Panc1 (cell line): ENCODE measurements around the gene NEMF. TPM values are rescaled to one million over a fixed set of nuclear protein-coding genes. Genes with fewer than 3 reads are reported as not detected.
A peak's percentile ranks its signal among the peaks of the same experiment; 100 is the strongest.
"Not testable (repeated sequence)": the region's sequence is repeated elsewhere in the genome, so short reads cannot be mapped to it uniquely, and the experiment has no call there.

Experiments
- ATAC-seq: fragments of 200-7000 bp; cut with Tn5 transposase; 2 replicates; pipeline ENCODE4 v1.9.1; 2020; ENCODE audit warnings: mild to moderate bottlenecking, moderate library complexity
- BruUV-seq: library from RNA; stranded (reverse); fragments of 400-500 nt; replicated peaks from 2 replicates; lab custom pipeline; 2021; lab: Mats Ljungman, UMichigan
- CTCF ChIA-PET: fragments of 300-600 bp; sonication (Branson Sonifier 250); formaldehyde crosslinking; loops from one replicate; lab custom pipeline; 2022; ENCODE audit warnings: antibody characterized with exemption; lab: Charles Lee
- POLR2A ChIA-PET: fragments of 300-600 bp; sonication (Branson Sonifier 250); formaldehyde crosslinking; loops from one replicate; lab custom pipeline; 2022; ENCODE audit warnings: antibody characterized with exemption; lab: Charles Lee
- DNase-seq: peaks from one replicate; pipeline ENCODE4 v3.0.0-alpha.2; 2010; ENCODE audit warnings: low read depth, low spot score
- H3K27ac ChIP-seq: 2 replicates; pipeline ENCODE4 v1.5.1; 2011; ENCODE audit warnings: mild to moderate bottlenecking, low read length, inconsistent platforms
- H3K27me3 ChIP-seq: fragments of 200-500 bp; sonication (Bioruptor generic); 2 replicates; pipeline ENCODE4 v1.6.0; 2014; ENCODE audit warnings: low read length, inconsistent platforms; ENCODE audit not compliant: control insufficient read depth, insufficient read depth
- H3K36me3 ChIP-seq: fragments of 200-500 bp; sonication (Bioruptor generic); 2 replicates; pipeline ENCODE4 v1.5.1; 2014; ENCODE audit warnings: inconsistent platforms, mild to moderate bottlenecking, low read length, moderate library complexity; ENCODE audit not compliant: control insufficient read depth, insufficient read depth
- H3K4me1 ChIP-seq: 2 replicates; pipeline ENCODE4 v1.5.1; 2011; ENCODE audit warnings: inconsistent platforms, mild to moderate bottlenecking, low read length, moderate library complexity; ENCODE audit not compliant: control insufficient read depth, insufficient read depth
- H3K4me3 ChIP-seq, 2 experiments: 2 replicates each; pipeline ENCODE4 v1.5.1; 2011 to 2012; ENCODE audit warnings: low read depth in 2 of 2, low read length in 2 of 2, mild to moderate bottlenecking in 2 of 2, inconsistent platforms in 1 of 2, moderate library complexity in 1 of 2
- H3K9me3 ChIP-seq: fragments of 200-500 bp; sonication (Bioruptor generic); 2 replicates; pipeline ENCODE4 v1.5.1; 2014; ENCODE audit warnings: low read depth, mild to moderate bottlenecking, inconsistent platforms, low read length, moderate library complexity; ENCODE audit not compliant: control insufficient read depth, insufficient read depth
- POLR2AphosphoS5 ChIP-seq: IDR thresholded peaks from 2 replicates; pipeline ENCODE4 v1.6.1; 2012; ENCODE audit warnings: mild to moderate bottlenecking, low read depth, low read length, moderate library complexity
- REST ChIP-seq, 2 experiments: IDR thresholded peaks; 2 replicates each; pipeline ENCODE4 v1.6.1; 2011 to 2012; ENCODE audit warnings: low read depth in 2 of 2, control low read depth in 1 of 2, low read length in 1 of 2, mild to moderate bottlenecking in 1 of 2, moderate library complexity in 1 of 2; ENCODE audit not compliant: insufficient read depth in 1 of 2
- SIN3A ChIP-seq: IDR thresholded peaks from 2 replicates; pipeline ENCODE4 v1.6.1; 2012; ENCODE audit warnings: low read depth, mild to moderate bottlenecking, low read length, moderate library complexity, borderline replicate concordance; ENCODE audit not compliant: insufficient read depth
- TCF7L2 ChIP-seq: IDR thresholded peaks from 2 replicates; pipeline ENCODE4 v1.6.1; 2011; ENCODE audit warnings: mild to moderate bottlenecking, low read depth, low read length, inconsistent platforms
- in situ Hi-C: cut with HindIII; loops from 2 replicates; pipeline ENCODE4 v1.10.0; 2016; ENCODE audit warnings: low sequenced_read_pairs, low pct_unique_long_range_greater_than_20kb
- intact Hi-C: fragments of 100-400 bp; cut with micrococcal nuclease; formaldehyde crosslinking; loops from one replicate; pipeline ENCODE4 v1.10.0; 2022; ENCODE audit not compliant: unreplicated experiment
- total RNA-seq: library from RNA; stranded (reverse); gene quantifications from one replicate; pipeline ENCODE4 v1.2.1, GENCODE V29; 2021; ENCODE audit not compliant: unreplicated experiment
- TF ChIP-seq, protein P1 (sequence below): fragments of 450-650 bp; IDR thresholded peaks from 2 replicates; pipeline ENCODE4 v1.5.1; 2017; ENCODE audit warnings: mild to moderate bottlenecking

The NEMF gene
- total RNA-seq, 1 experiment from 2014 or later, result 38.3 TPM

DNA sequence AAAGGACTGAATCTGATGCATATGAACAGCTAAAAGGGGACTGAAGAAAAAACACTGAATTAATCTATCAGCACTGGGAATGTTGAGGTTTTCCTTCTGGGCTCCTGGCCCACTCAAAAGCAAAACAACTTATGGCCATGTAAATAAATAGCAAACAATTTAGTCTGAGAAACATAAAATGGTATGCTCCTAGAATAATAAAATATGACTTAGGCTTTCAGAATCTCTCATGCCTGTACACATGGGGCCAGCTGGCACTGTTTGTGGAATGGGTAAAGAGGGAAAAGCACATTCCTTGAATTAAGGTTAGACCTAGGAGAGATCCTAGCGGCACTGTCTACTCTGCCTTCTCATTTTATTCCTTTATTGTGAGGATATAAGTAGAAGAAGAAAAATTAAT, 78.5 kb downstream of the NEMF start:
- ChIA-PET POLR2A (no interaction called here), CTCF (no interaction called here)
- H3K9me3 ChIP-seq, result no peaks in the 10 kb centered on the region
- TF ChIP-seq, protein P1, sequence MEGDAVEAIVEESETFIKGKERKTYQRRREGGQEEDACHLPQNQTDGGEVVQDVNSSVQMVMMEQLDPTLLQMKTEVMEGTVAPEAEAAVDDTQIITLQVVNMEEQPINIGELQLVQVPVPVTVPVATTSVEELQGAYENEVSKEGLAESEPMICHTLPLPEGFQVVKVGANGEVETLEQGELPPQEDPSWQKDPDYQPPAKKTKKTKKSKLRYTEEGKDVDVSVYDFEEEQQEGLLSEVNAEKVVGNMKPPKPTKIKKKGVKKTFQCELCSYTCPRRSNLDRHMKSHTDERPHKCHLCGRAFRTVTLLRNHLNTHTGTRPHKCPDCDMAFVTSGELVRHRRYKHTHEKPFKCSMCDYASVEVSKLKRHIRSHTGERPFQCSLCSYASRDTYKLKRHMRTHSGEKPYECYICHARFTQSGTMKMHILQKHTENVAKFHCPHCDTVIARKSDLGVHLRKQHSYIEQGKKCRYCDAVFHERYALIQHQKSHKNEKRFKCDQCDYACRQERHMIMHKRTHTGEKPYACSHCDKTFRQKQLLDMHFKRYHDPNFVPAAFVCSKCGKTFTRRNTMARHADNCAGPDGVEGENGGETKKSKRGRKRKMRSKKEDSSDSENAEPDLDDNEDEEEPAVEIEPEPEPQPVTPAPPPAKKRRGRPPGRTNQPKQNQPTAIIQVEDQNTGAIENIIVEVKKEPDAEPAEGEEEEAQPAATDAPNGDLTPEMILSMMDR, result no peak
- TF ChIP-seq TCF7L2 (no peak), SIN3A (no peak), REST (IDR thresholded peaks at IDR 0.05; ENCODE audit: insufficient read depth in 1 of 2, low read depth in 2 of 2, low read length in 1 of 2) (no peak), POLR2AphosphoS5 (no peak)
- H3K27me3 ChIP-seq, result no peaks in the 10 kb centered on the region
- no TSS peak for BruUV-seq
- in situ Hi-C loops (no loop called here), intact Hi-C loops (no loop called here)
- no peak overlapping the region for H3K4me3 ChIP-seq
- ATAC-seq (no peak), DNase-seq (no peak)
- H3K36me3 ChIP-seq, result peaks cover 4% of the 10 kb centered on the region
- H3K27ac ChIP-seq, result no peak overlapping the region
- peaks cover 20% of the 10 kb centered on the region for H3K4me1 ChIP-seq

- intact Hi-C loops, CTCF ChIA-PET, H3K4me3 ChIP-seq, ATAC-seq, BruUV-seq, H3K9me3 ChIP-seq, H3K36me3 ChIP-seq, in situ Hi-C loops, H3K27me3 ChIP-seq, POLR2A ChIA-PET, DNase-seq: not testable (repeated sequence)
- Histone ChIP-seq H3K4me1 (peaks cover 24% of the 10 kb centered on the region), H3K27ac (peak overlapping the region; percentile 86)
Measured at GRCh38 chr14:49771691-49772090, 80.9 kb downstream of the NEMF start.

GRCh38 chr14:49770212-49770817, 82.3 kb downstream of the NEMF start:
- in situ Hi-C loops (no loop called here), intact Hi-C loops (no loop called here)
- TF ChIP-seq, protein P1, result no peak
- TF ChIP-seq POLR2AphosphoS5, result peak; percentile 48
- TF ChIP-seq SIN3A, result no peak
- peak; percentile 58; the same call in 1 of the 2 replicates for TF ChIP-seq TCF7L2
- Histone ChIP-seq H3K27ac (peak overlapping the region; percentile 86), H3K4me1 (peaks cover 24% of the 10 kb centered on the region), H3K4me3 (peak overlapping the region; percentile 81 to 84), H3K9me3 (no peaks in the 10 kb centered on the region), H3K36me3 (peaks cover 3% of the 10 kb centered on the region; the same call in 1 of the 2 replicates), H3K27me3 (no peaks in the 10 kb centered on the region)
- DNase-seq, result no peak
- POLR2A ChIA-PET, result interaction anchor here (0.5 to 0.6 kb wide), 3 partner anchors 9 to 342 kb away, joined by 5 to 18 read pairs (median 8); no protein-coding TSS in a partner anchor
- CTCF ChIA-PET, result no interaction called here
- TSS peak; percentile 58 for BruUV-seq
- ATAC-seq, result peak; percentile 46
